HG02571 (cell line): ENCODE data around the gene RBM48.
"Not testable (repeated sequence)": the region's sequence is repeated elsewhere in the genome, so short reads cannot be mapped to it uniquely, and the experiment has no call there.

ENCODE experiments used
- ATAC-seq: cut with Tn5 transposase; IDR thresholded peaks from one replicate; pipeline ENCODE4 v1.9.1; 2021; ENCODE audit warnings: mild to moderate bottlenecking, moderate library complexity; ENCODE audit not compliant: unreplicated experiment

The RBM48 gene

DNA sequence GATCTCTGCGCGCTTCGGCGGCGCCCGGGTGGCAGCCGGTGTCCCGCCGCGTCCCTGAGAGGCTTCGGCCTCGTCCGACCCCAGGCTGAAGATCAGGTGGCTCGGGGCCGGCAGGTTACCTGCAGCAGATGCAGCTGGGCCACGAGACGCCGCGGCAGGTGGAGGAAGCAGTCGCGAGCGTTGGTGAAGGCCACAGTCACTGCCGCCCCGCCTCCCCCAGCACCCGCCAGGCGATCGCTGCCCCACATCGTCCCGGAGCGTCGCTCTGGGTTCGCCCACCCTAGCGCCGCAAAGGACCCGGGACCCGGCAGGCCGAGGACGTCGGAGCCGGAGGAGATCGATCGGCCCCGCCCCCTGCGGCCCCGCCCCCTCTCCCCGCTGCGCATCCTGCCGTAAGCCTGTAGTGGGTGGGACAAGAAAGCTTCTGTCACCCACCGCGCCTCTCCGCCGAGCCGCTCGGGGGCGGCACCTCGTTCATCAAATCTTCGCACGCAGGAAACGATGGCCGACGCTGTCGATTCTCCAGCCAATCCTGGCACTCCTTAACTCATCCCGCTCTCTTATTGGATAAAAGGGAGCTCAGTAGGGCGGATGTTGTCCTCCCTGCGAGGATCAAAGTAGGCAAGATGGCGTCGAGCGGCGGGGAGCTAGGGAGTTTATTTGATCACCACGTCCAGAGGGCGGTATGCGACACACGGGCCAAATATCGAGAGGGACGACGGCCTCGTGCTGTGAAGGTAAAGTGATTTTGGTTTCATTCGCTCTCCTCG is at the start of gene RBM48, which contains the start of gene PEX1:
RBM48 (plus strand) TSS at position 608 of the 770 bp plus-strand sequence; CDS start at position 627, 19 bp downstream.
PEX1 (minus strand) TSS at position 333 of the 770 bp plus-strand sequence; CDS start at position 248, 85 bp downstream.
- peak; percentile 97 for ATAC-seq

DNA sequence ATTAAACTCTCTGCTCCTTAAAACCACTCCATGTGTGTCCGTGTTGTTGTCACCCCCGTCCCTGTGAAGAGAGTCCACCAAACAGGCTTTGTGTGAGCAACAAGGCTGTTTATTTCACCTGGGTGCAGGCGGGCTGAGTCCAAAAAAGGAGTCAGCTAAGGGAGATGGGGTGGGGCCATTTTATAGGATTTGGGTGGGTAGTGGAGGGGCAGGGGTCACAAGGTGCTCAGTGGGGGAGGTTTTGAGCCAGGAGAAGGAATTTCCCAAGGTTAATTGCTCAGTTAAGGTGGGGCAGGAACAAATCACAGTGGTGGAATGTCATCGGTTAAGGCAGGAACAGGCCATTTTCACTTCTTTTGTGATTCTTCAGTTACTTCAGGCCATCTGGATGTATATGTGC is 49.4 kb upstream of the RBM48 start:
- ATAC-seq, result not testable (repeated sequence)

DNA sequence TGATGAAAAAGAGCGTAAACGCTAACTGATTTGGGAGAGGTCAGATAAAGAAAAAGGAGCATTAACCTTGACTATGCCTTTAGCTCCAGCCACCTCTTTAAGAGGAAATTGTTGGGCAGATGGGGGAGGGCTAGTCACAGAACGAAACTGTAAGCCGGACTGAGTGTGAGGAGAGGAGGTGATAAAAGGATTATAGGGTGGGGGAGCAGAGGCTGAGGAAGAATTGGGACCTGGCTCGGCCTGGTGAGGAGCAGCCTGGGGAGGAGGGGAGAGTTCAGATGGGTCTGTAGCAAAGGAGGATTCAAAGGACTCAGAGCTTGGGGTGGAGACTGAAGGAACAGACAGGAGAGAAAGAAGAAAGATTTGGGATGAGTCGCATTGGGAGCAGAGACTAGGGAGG is 45.0 kb upstream of the RBM48 start:
- ATAC-seq, result not testable (repeated sequence)

DNA sequence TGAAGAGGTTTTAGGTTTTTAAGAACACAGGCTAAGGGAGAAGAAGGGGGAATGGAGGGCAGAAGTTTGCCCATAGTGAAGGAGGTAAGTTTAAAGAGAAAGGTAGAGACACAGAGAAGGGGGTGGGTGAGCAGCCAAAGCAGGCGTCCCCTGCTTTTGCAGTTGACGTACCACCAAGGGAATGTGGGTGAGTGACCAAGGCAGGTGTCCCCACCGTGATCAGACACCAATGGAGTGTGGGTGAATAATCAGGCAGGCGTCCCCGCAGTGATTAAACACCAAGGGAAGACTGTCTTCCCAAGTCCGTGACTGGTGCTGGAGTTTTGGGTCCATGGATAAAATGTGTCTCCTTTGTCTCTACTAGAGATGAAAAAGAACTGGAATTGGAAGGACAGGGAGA is 44.4 kb upstream of the RBM48 start:
- not testable (repeated sequence) for ATAC-seq

GRCh38 chr7:92485267-92485892 is 43.2 kb upstream of the RBM48 start:
- no peak for ATAC-seq

- no peak for ATAC-seq
These were observed 42.6 kb upstream of the RBM48 start for GRCh38 chr7:92485974-92486373.

DNA sequence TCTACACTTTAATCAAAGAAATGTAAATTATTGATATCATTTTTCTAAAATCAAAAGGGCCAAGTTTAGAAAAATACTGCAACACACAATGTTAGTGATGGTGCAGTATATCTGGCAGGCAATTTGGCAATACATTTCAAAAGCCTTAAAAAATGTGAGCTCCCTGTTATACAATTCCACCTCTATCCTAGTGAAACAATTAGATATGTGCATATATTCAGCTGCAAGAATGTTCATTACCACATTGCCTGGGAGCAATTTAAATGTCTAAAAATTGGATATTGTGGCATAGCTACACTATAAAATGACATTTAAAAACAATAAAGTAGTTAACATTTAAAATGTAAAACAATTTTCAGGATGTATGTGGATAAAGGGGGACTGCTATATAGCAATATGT is 40.8 kb upstream of the RBM48 start:
- no peak for ATAC-seq

GRCh38 chr7:92489634-92490033 is 39.0 kb upstream of the RBM48 start:
- no peak for ATAC-seq

GRCh38 chr7:92496876-92497275 is 31.7 kb upstream of the RBM48 start:
- ATAC-seq, result no peak

- no peak for ATAC-seq
These were observed 30.0 kb upstream of the RBM48 start for GRCh38 chr7:92498557-92498956.

- ATAC-seq, result no peak
These were observed 24.8 kb upstream of the RBM48 start for GRCh38 chr7:92503767-92504166.

- no peak for ATAC-seq
These were observed 24.0 kb upstream of the RBM48 start for GRCh38 chr7:92504563-92504962.

DNA sequence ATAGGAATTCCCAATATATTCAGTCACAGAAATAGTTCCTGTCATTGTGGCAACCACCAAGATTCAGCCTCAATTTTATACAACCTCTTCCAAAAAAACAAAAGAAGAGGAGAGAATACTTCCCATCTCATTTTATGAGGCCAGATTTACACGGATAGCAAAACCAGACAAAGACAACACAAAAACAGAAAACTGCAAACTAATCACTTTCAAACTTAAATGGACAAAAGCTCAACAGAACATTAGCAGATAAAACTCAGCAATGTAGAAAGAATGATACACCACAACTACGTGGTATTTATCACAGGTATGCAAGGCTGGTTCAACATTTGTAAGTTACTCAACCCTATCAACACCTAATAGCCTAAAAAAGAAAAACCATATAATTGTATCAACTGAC is 22.2 kb upstream of the RBM48 start:
- ATAC-seq, result no peak

DNA sequence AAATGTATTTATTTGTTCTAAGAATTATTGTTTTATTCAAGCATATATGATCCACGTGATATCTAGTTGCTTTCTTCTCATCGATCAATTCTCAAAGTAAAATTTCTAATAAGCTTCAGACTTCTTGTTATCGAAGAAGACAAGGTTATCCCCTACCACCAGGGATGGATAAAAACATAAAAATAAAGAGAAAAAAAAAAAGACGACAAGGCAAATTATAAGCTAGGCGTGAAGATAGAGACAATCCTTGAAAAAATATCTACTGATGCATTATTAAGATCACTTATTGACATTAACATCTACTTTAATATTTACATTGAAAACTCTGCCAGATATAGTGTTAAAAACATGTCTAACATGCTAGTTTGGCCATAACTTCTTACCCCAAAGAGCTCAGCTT is 19.6 kb upstream of the RBM48 start:
- ATAC-seq, result no peak

DNA sequence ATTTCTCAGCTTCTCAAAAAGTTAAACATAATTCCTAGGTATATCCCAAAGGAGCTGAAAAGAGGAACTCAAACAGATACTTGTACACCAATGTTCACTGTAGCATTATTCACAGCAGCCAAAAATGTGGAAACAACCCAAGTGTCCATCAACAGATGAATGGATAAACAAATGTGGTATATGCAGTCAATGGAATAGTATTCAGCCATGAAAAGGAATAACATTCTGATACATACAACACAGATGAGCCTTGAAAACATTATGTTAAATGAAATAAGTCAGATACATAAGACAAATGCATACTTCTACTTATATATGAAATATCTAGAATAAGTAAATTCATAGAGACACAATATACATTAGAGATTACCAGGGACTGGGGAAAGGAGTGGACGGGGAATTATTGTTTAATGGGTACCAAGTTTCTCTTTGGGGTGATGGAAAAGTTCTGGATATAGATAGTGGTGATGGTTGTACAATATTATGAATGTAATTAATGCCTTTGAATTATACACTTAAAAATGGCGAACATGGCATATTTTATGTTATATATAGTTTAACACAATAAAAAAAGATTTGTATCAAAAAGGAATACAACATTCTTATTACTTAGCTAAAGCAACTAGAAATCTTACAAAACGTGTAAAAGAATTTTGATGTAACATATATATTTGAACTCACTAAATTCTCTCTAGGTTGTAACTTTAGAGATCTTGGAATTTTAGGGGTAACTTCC is 15.3 kb upstream of the RBM48 start:
- ATAC-seq, result no peak

- no peak for ATAC-seq
These were observed 11.0 kb upstream of the RBM48 start for GRCh38 chr7:92517631-92518030.

DNA sequence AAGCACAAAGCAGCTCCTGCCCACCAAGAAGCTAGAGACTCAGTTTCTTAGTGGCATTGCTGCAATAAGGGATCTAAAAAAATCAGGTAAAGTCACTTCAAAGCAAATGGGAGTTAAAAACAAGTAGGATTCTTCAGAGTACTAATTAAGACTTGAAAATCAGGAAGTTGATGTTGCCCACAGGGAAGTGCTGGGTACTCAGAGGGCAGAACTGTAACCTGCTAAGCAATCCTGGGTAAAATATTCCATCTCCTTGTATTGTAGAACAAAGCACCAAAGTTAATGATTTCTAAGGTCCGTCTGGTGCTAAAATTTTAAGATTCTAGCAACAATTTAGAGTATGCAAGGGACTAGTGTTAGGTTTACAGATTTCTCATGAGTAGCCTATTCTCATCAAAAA is 8.6 kb upstream of the RBM48 start:
- ATAC-seq, result no peak

- no peak for ATAC-seq
These were observed 5.5 kb upstream of the RBM48 start for GRCh38 chr7:92523110-92523509.

DNA sequence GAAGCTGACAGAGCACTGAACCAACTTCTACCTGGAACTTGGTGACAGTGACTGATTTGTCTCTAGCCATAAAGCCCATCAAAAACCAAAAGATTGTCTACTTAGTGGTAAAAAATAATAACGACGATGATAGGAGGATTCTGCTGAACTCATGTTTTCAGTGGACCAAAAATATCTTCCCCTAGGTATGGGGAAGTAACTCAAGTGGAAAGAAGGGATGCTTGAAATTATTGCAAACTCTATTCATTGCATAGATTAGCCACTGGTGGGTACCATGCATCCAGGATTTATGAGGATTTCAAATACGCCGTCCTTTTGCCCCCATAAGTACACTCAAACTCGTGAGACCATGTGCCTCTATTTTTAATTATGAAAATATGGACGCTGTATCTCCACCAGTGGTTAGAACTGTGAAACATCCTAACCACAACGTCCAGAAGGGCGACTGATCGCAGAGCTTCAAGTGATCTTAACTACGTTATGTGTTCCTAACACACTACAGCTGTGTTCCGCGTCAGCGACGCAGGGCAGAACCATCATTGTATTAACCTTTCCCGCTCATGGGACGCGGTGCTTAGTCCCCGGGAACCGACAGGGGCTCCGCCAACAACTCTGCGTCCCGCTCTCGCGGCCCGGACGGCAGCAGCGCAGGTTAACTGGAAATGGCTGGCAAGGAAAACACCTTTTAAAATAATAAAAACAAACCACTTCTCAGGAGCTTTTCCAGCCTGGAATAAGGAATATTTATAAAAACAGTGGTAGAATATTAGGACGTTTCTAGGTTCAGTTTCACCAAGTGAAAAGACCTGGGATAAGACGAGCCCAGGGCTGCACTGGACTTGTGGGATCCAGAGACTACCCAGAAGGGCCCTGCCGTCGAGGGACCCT is 1.1 kb upstream of the RBM48 start:
- no peak for ATAC-seq

DNA sequence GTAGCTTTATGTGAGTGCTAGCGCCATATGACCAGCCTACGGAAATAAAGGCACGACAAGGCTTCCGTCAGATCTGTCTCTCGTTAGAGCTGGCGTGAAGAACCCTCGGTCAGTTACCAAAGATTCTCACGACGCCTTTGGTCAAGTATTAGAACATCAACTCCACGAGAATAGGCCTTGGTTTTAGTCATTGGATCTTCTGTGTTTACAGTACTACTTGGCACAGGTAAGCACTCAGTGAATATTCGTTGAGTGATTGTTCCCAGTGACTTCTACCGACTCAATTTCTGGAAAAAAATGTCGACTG is 316 bp downstream of the RBM48 start:
- ATAC-seq, result peak; percentile 0

DNA sequence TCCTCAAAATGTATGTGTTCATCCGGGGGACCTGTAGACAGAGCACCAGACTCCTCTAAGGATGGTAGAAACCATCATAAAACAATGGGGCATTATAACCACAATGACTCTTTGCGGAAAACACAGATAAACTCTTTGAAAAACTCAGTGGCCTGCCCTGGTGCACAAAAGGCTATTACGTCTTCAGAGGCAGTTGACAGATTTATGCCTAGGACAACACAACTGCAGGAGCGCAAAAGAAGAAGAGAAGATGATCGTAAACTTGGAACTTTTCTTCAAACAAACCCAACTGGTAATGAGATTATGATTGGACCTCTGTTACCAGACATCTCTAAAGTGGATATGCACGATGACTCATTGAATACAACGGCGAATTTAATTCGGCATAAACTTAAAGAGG is 6.0 kb downstream of the RBM48 start:
- ATAC-seq, result no peak
